Endothelial cell of umbilical vein (primary cell): ENCODE data around the gene AURKA. TPM values are rescaled to one million over a fixed set of nuclear protein-coding genes. Genes with fewer than 3 reads are reported as not detected.

ENCODE experiments used
- BruUV-seq: library from RNA; stranded (reverse); fragments of 400-500 nt; replicated peaks from 2 replicates; lab custom pipeline; 2021; lab: Mats Ljungman, UMichigan
- CTCF ChIA-PET: fragments of 300-600, 350-600 bp; sonication (Branson Sonifier 250); formaldehyde crosslinking; loops from one replicate; lab custom pipeline; 2021; ENCODE audit warnings: antibody characterized with exemption, inconsistent platforms; lab: Charles Lee
- POLR2A ChIA-PET: fragments of 300-600, 350-600 bp; sonication (Branson Sonifier 250); formaldehyde crosslinking; loops from one replicate; lab custom pipeline; 2021; ENCODE audit warnings: antibody characterized with exemption, inconsistent platforms; lab: Charles Lee
- DNase-seq: peaks from one replicate; pipeline ENCODE4 v3.0.0-alpha.2; 2011; ENCODE audit warnings: low read depth, low spot score
- FAIRE-seq: peaks from 2 replicates; lab custom pipeline; 2011; peaks lifted over from hg19 to GRCh38; lab: Jason Lieb, UNC
- H2AFZ ChIP-seq: 2 replicates; pipeline ENCODE4 v1.6.0; 2012; ENCODE audit warnings: low read depth, low read length, control low read depth, inconsistent platforms
- H3K27ac ChIP-seq: 2 replicates; pipeline ENCODE4 v1.5.1; 2011; ENCODE audit warnings: low read depth, mild to moderate bottlenecking, control low read depth, low read length, moderate library complexity; ENCODE audit not compliant: insufficient read depth
- H3K27me3 ChIP-seq, 2 experiments: 2 replicates each; pipeline versions ENCODE4 v1.6.0 to v1.6.1; 2011; ENCODE audit warnings: low read length in 2 of 2, mixed read lengths in 1 of 2; ENCODE audit not compliant: control insufficient read depth in 2 of 2, insufficient read depth in 2 of 2
- H3K36me3 ChIP-seq, 2 experiments: 2 replicates in 1 of 2; 3 replicates in 1 of 2; pipeline ENCODE4 v1.5.1; 2011; ENCODE audit warnings: low read length in 2 of 2, mild to moderate bottlenecking in 1 of 2, moderate library complexity in 1 of 2; ENCODE audit not compliant: control insufficient read depth in 2 of 2, insufficient read depth in 2 of 2; ENCODE audit errors: extremely low read depth in 1 of 2
- H3K4me1 ChIP-seq: 3 replicates; pipeline ENCODE4 v1.5.1; 2011; ENCODE audit warnings: mild to moderate bottlenecking, low read length; ENCODE audit not compliant: control insufficient read depth, insufficient read depth; ENCODE audit errors: extremely low read depth
- H3K4me2 ChIP-seq: 2 replicates; pipeline ENCODE4 v1.6.1; 2011; ENCODE audit warnings: low read length, control low read depth, mixed read lengths; ENCODE audit not compliant: insufficient read depth
- H3K4me3 ChIP-seq, 3 experiments: fragments of 200-600 bp in 1 of 3; sonication (generic), shearing (Covaris generic) in 1 of 3; replicated peaks in 1 of 3; 2 replicates each; pipeline ENCODE4 v1.5.1; 2011 to 2016; ENCODE audit warnings: control low read depth in 3 of 3, low read length in 3 of 3, mild to moderate bottlenecking in 2 of 3, inconsistent platforms in 1 of 3, low read depth in 1 of 3, moderate library complexity in 1 of 3; ENCODE audit not compliant: insufficient read depth in 1 of 3
- H3K79me2 ChIP-seq: 2 replicates; pipeline ENCODE4 v1.6.0; 2012; ENCODE audit warnings: low read length, inconsistent platforms; ENCODE audit not compliant: control insufficient read depth, insufficient read depth
- H3K9ac ChIP-seq: replicated peaks from 2 replicates; pipeline ENCODE3; 2011; ENCODE audit warnings: low read length, control low read depth; ENCODE audit not compliant: insufficient read depth; ENCODE audit errors: extremely low read depth
- H3K9me1 ChIP-seq: replicated peaks from 3 replicates; pipeline ENCODE4 v1.6.0; 2011; ENCODE audit warnings: mild to moderate bottlenecking, low read length; ENCODE audit not compliant: control insufficient read depth, insufficient read depth; ENCODE audit errors: extremely low read depth
- H3K9me3 ChIP-seq: replicated peaks from 2 replicates; pipeline ENCODE4 v1.5.1; 2012; ENCODE audit warnings: low read length, inconsistent platforms; ENCODE audit not compliant: control insufficient read depth, insufficient read depth
- H4K20me1 ChIP-seq: replicated peaks from 2 replicates; pipeline ENCODE3; 2011; ENCODE audit warnings: mild to moderate bottlenecking, low read length; ENCODE audit not compliant: control insufficient read depth, insufficient read depth; ENCODE audit errors: extremely low read depth
- CTCF ChIP-seq, 2 donors: IDR thresholded peaks; 1 replicate in 1 of 2; 2 replicates in 1 of 2; pipeline ENCODE4 v1.5.1; 2011; ENCODE audit warnings: low read length in 2 of 2, mild to moderate bottlenecking in 2 of 2, moderate library complexity in 2 of 2, control low read depth in 1 of 2, inconsistent platforms in 1 of 2, low read depth in 1 of 2; ENCODE audit not compliant: insufficient read depth in 1 of 2; ENCODE audit errors: extremely low read depth in 1 of 2
- EZH2 ChIP-seq: IDR thresholded peaks from 2 replicates; pipeline ENCODE4 v1.6.1; 2012; ENCODE audit warnings: borderline replicate concordance, low read depth, mild to moderate bottlenecking, moderate library complexity, low read length, inconsistent platforms; ENCODE audit not compliant: severe bottlenecking
- FOS ChIP-seq: IDR thresholded peaks from 2 replicates; pipeline ENCODE4 v1.6.1; 2011; ENCODE audit warnings: mild to moderate bottlenecking, low read length, moderate library complexity, borderline replicate concordance; ENCODE audit not compliant: insufficient read depth
- GATA2 ChIP-seq: IDR thresholded peaks from 2 replicates; pipeline ENCODE4 v1.7.0; 2011; ENCODE audit warnings: low read depth, mild to moderate bottlenecking, moderate library complexity, mixed read lengths, low read length; ENCODE audit not compliant: insufficient read length, insufficient read depth
- JUN ChIP-seq: IDR thresholded peaks from 2 replicates; pipeline ENCODE4 v1.6.1; 2011; ENCODE audit warnings: borderline replicate concordance, low read depth; ENCODE audit not compliant: insufficient read length, insufficient read depth
- MAX ChIP-seq: IDR thresholded peaks from 2 replicates; pipeline ENCODE4 v1.6.1; 2011; ENCODE audit not compliant: insufficient read depth, insufficient read length
- MYC ChIP-seq: IDR thresholded peaks from one replicate; pipeline ENCODE4 v1.6.1; 2011; ENCODE audit warnings: mild to moderate bottlenecking, low read depth, low read length
- POLR2A ChIP-seq: IDR thresholded peaks from 2 replicates; pipeline ENCODE4 v1.6.1; 2012; ENCODE audit warnings: low read depth, mild to moderate bottlenecking, control low read depth, low read length
- POLR2AphosphoS5 ChIP-seq: IDR thresholded peaks from 2 replicates; pipeline ENCODE4 v1.6.1; 2012; ENCODE audit warnings: low read depth, mild to moderate bottlenecking, control low read depth, low read length, moderate library complexity; ENCODE audit not compliant: insufficient read depth
- dilution Hi-C: fragments of 300-500 bp; cut with MboI; formaldehyde crosslinking; loops from one replicate; pipeline ENCODE4 v1.15.0; 2019; ENCODE audit warnings: low sequenced_read_pairs; ENCODE audit not compliant: extremely low pct_ligation_motif_present
- intact Hi-C: fragments of 100-400 bp; cut with micrococcal nuclease; formaldehyde crosslinking; loops from one replicate; pipeline ENCODE4 v1.10.0; 2022
- polyA plus RNA-seq, 4 experiments: library from polyadenylated mRNA; depleted of rRNA in 3 of 4; stranded (reverse) in 3 of 4; unstranded in 1 of 4; fragments of >200 nt; gene quantifications; 2 replicates each; pipeline versions ENCODE4 v1.2.1 to v1.2.3, GENCODE V29; 2011 to 2012; ENCODE audit warnings: missing spikeins in 1 of 4
- total RNA-seq: library from RNA; stranded (reverse); gene quantifications from 2 replicates; pipeline ENCODE4 v1.2.3, GENCODE V29; 2021

The AURKA gene
- total and polyA plus RNA-seq, 2 donors (not counting 3 experiments of a cell fraction or from before 2014, with no cell fraction given), result 33.1 to 56.9 TPM

- Histone ChIP-seq H2AFZ (no peak overlapping the region), H3K4me3 (no peak overlapping the region), H3K27me3 (no peaks in the 10 kb centered on the region), H3K4me1 (no peaks in the 10 kb centered on the region), H3K27ac (no peak overlapping the region), H3K4me2 (no peak overlapping the region), H3K79me2 (peaks cover 66% of the 10 kb centered on the region), H3K9ac (no peak overlapping the region), H4K20me1 (no peaks in the 10 kb centered on the region), H3K9me3 (no peaks in the 10 kb centered on the region), H3K9me1 (no peaks in the 10 kb centered on the region), H3K36me3 (peaks cover 2 to 14% of the 10 kb centered on the region in 2 experiments)
- intact Hi-C loops, result no loop called here
- TF ChIP-seq POLR2AphosphoS5 (no peak), FOS (no peak), JUN (no peak), MAX (no peak), MYC (no peak), EZH2 (no peak), CTCF (IDR thresholded peaks at IDR 0.05; ENCODE audit: extremely low read depth in 1 of 2, insufficient read depth in 1 of 2, low read depth in 1 of 2, low read length in 2 of 2) (no peak), POLR2A (no peak), GATA2 (no peak)
- DNase-seq (no peak), FAIRE-seq (no peak)
- no TSS peak for BruUV-seq
- dilution Hi-C loops, result no loop called here
- POLR2A ChIA-PET, result no interaction called here
- CTCF ChIA-PET, result interaction anchor here (0.9 kb wide), 1 partner anchor 17 kb away, joined by 3 read pairs; no protein-coding TSS in a partner anchor
Measured at GRCh38 chr20:56378386-56378785, 13.6 kb downstream of the AURKA start.
